ENCODE measurements around the gene ATP6V1G1.

- TF ChIP-seq CTCF (IDR thresholded peaks at IDR 0.05) (no peak), POLR2A (IDR thresholded peaks at IDR 0.05) (no peak), POLR2AphosphoS5 (IDR thresholded peaks at IDR 0.05) (no peak), EP300 (IDR thresholded peaks at IDR 0.05) (no peak)
Measured at GRCh38 chr9:114614373-114614772, 26.8 kb downstream of the ATP6V1G1 start.

Measured in gastroesophageal sphincter (tissue), 3 donors.